NOMO-1 treated with DMSO at 0.1 percent for 48 hours (cell line): Measurements from ENCODE around the gene PROSER2.

Source experiments
- DNase-seq: peaks from one replicate; lab custom pipeline; 2025; ENCODE audit not compliant: unreplicated experiment; lab: John Stamatoyannopoulos, UW

Gene PROSER2

GRCh38 chr10:11823122-11823988 is at the start of gene PROSER2:
Gene PROSER2, plus strand, starts transcription at chr10:11823356. Its CDS starts 28,722 bp downstream, at chr10:11852078.
- DNase-seq = peak; percentile 47

- no peak for DNase-seq
These were observed 49.3 kb upstream of the PROSER2 start for GRCh38 chr10:11773761-11774441.

- DNase-seq = no peak
These were observed 47.7 kb upstream of the PROSER2 start for GRCh38 chr10:11775412-11775811.

GRCh38 chr10:11776080-11776479 is 47.1 kb upstream of the PROSER2 start:
- DNase-seq = no peak

- DNase-seq = no peak
These were observed 42.0 kb upstream of the PROSER2 start for GRCh38 chr10:11781114-11781513.

GRCh38 chr10:11782793-11783557 is 40.2 kb upstream of the PROSER2 start:
- peak; percentile 77 for DNase-seq

GRCh38 chr10:11783558-11783865 is 39.6 kb upstream of the PROSER2 start:
- DNase-seq = no peak

- DNase-seq = no peak
These were observed 35.8 kb upstream of the PROSER2 start for GRCh38 chr10:11787374-11787773.

GRCh38 chr10:11787846-11788245 is 35.3 kb upstream of the PROSER2 start:
- no peak for DNase-seq

- no peak for DNase-seq
These were observed 33.9 kb upstream of the PROSER2 start for GRCh38 chr10:11789306-11789705.

- no peak for DNase-seq
These were observed 33.2 kb upstream of the PROSER2 start for GRCh38 chr10:11789956-11790355.

GRCh38 chr10:11793762-11794479 is 29.2 kb upstream of the PROSER2 start:
- no peak for DNase-seq

- no peak for DNase-seq
These were observed 28.6 kb upstream of the PROSER2 start for GRCh38 chr10:11794566-11794965.

GRCh38 chr10:11795101-11795920 is 27.8 kb upstream of the PROSER2 start:
- no peak for DNase-seq

GRCh38 chr10:11796474-11796873 is 26.7 kb upstream of the PROSER2 start:
- no peak for DNase-seq

GRCh38 chr10:11797281-11797680 is 25.9 kb upstream of the PROSER2 start:
- DNase-seq = no peak

- no peak for DNase-seq
These were observed 25.1 kb upstream of the PROSER2 start for GRCh38 chr10:11797847-11798633.

GRCh38 chr10:11798845-11799735 is 24.1 kb upstream of the PROSER2 start:
- DNase-seq = peak; percentile 67

GRCh38 chr10:11799736-11800080 is 23.4 kb upstream of the PROSER2 start:
- no peak for DNase-seq
